Smooth muscle cell (in vitro differentiated cells): ENCODE data around the gene SORCS2. TPM values are rescaled to one million over a fixed set of nuclear protein-coding genes. Genes with fewer than 3 reads are reported as not detected.

Experiments used
- DNase-seq: peaks from one replicate; lab custom pipeline; 2025; ENCODE audit not compliant: unreplicated experiment; lab: John Stamatoyannopoulos, UW
- H2AFZ ChIP-seq: fragments of 200-600 bp; sonication (generic); 2 replicates; pipeline ENCODE4 v1.6.0; 2016; ENCODE audit warnings: antibody characterized with exemption, low read depth, mild to moderate bottlenecking
- H3F3A ChIP-seq: fragments of 200-600 bp; sonication (generic); 2 replicates; pipeline ENCODE4 v1.6.0; 2017; ENCODE audit warnings: antibody characterized with exemption, low read depth
- H3K27ac ChIP-seq: fragments of 200-600 bp; sonication (generic); 2 replicates; pipeline ENCODE4 v1.5.1; 2016; ENCODE audit warnings: low read depth, mild to moderate bottlenecking
- H3K27me3 ChIP-seq: fragments of 200-600 bp; sonication (generic); 2 replicates; pipeline ENCODE4 v1.6.1; 2016; ENCODE audit warnings: low read depth, mild to moderate bottlenecking
- H3K36me3 ChIP-seq: fragments of 200-600 bp; sonication (generic); 2 replicates; pipeline ENCODE4 v1.5.1; 2016; ENCODE audit warnings: low read depth
- H3K4me1 ChIP-seq: fragments of 200-600 bp; sonication (generic); 2 replicates; pipeline ENCODE4 v1.5.1; 2016; ENCODE audit warnings: low read depth
- H3K4me2 ChIP-seq: fragments of 200-600 bp; sonication (generic); 2 replicates; pipeline ENCODE4 v1.6.0; 2016; ENCODE audit warnings: mild to moderate bottlenecking
- H3K4me3 ChIP-seq: fragments of 200-600 bp; sonication (generic); 2 replicates; pipeline ENCODE4 v1.5.1; 2016; ENCODE audit warnings: mild to moderate bottlenecking
- H3K79me2 ChIP-seq: fragments of 200-600 bp; sonication (generic); 2 replicates; pipeline ENCODE4 v1.6.0; 2016; ENCODE audit warnings: low read depth, mild to moderate bottlenecking
- H3K9ac ChIP-seq: fragments of 200-600 bp; sonication (generic); 2 replicates; pipeline ENCODE4 v1.6.0; 2016; ENCODE audit warnings: low read depth
- H3K9me3 ChIP-seq: fragments of 200-600 bp; sonication (generic); replicated peaks from 2 replicates; pipeline ENCODE4 v1.5.1; 2016; ENCODE audit warnings: low read depth
- H4K20me1 ChIP-seq: fragments of 200-600 bp; sonication (generic); 2 replicates; pipeline ENCODE4 v1.6.0; 2016; ENCODE audit warnings: low read depth
- WGBS: methylation state at CpG from one replicate; pipeline ENCODE4 v1.1.7; 2016; ENCODE audit warnings: low lambda C conversion rate; 5-methylcytosine and 5-hydroxymethylcytosine counted together
- polyA plus RNA-seq: library from polyadenylated mRNA; unstranded; fragments of >200 nt; fragmentation: Nextera tagmentation; extraction: Ambion mirVana; gene quantifications from 2 replicates; pipeline ENCODE4 v1.2.1, GENCODE V29; 2016
- total RNA-seq: library from RNA; depleted of rRNA; stranded (reverse); fragments of >200 nt; gene quantifications from 2 replicates; pipeline ENCODE4 v1.2.3, GENCODE V29; 2014
- TF ChIP-seq, protein P1 (sequence below): fragments of 200-600 bp; sonication (generic); IDR thresholded peaks from 2 replicates; pipeline ENCODE4 v1.5.1; 2017; ENCODE audit warnings: borderline replicate concordance, mild to moderate bottlenecking, antibody characterized with exemption; ENCODE audit not compliant: insufficient read depth, poor library complexity, severe bottlenecking

The SORCS2 gene
- total and polyA plus RNA-seq, 2 experiments from 2014 or later: 5.2 to 9.3 TPM

DNA sequence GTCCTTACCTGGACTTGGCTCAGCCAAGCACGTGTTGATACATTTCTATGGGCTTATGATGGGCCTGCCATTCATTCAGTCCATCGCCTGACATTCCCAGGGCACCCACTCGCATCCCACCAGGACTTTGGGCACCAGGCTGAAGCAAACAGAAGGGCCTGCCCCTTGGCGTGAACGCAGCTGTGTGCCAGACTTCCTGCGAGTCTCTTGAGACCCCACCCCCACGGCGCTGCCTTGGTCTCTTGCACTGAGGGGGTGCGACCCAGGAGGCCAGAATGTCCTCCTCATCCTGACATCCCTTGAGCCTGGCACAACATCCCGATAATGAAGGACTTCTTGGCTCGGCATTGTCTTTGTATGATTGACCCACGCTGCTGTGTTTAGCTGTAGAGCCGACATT is 243.9 kb downstream of the SORCS2 start:
- Histone ChIP-seq H3K4me2 (no peak overlapping the region), H3K4me1 (peaks cover 3% of the 10 kb centered on the region), H3K79me2 (no peaks in the 10 kb centered on the region), H3K27ac (no peak overlapping the region), H3K9me3 (no peaks in the 10 kb centered on the region), H3K27me3 (no peaks in the 10 kb centered on the region), H3F3A (no peaks in the 10 kb centered on the region), H3K4me3 (no peak overlapping the region), H3K36me3 (no peaks in the 10 kb centered on the region), H4K20me1 (peaks cover 3% of the 10 kb centered on the region), H3K9ac (no peak overlapping the region), H2AFZ (no peak overlapping the region)
- no peak for DNase-seq
- TF ChIP-seq, protein P1, sequence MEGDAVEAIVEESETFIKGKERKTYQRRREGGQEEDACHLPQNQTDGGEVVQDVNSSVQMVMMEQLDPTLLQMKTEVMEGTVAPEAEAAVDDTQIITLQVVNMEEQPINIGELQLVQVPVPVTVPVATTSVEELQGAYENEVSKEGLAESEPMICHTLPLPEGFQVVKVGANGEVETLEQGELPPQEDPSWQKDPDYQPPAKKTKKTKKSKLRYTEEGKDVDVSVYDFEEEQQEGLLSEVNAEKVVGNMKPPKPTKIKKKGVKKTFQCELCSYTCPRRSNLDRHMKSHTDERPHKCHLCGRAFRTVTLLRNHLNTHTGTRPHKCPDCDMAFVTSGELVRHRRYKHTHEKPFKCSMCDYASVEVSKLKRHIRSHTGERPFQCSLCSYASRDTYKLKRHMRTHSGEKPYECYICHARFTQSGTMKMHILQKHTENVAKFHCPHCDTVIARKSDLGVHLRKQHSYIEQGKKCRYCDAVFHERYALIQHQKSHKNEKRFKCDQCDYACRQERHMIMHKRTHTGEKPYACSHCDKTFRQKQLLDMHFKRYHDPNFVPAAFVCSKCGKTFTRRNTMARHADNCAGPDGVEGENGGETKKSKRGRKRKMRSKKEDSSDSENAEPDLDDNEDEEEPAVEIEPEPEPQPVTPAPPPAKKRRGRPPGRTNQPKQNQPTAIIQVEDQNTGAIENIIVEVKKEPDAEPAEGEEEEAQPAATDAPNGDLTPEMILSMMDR: no peak
- 84% methylated on average over 13 of the region's 13 CpGs for WGBS

DNA sequence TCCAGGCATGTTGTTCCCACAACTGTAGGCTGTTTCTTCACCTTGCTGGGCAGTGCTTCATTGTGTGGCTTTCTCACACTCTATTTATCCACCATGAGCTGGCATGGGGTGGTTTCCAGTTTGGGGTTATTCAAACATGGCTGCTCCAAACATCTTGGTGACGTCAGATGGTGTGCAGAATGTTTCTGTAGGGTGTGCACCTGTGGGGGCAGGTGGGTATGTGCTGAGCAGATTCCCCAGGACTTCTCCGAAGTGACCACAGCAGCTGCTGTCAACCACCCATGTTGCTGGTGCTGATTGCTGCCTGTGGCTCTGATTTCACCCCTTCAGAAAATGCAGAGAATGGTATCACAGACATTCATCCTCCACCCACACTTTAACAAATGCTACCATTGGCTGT is 247.4 kb downstream of the SORCS2 start:
- Histone ChIP-seq H2AFZ (no peak overlapping the region), H3K9me3 (no peaks in the 10 kb centered on the region), H3K4me3 (no peak overlapping the region), H3K36me3 (no peaks in the 10 kb centered on the region), H3K27ac (no peak overlapping the region), H3K4me1 (peaks cover 3% of the 10 kb centered on the region), H3K79me2 (no peaks in the 10 kb centered on the region), H3K27me3 (no peaks in the 10 kb centered on the region), H3K4me2 (no peak overlapping the region), H4K20me1 (peaks cover 3% of the 10 kb centered on the region), H3F3A (no peaks in the 10 kb centered on the region), H3K9ac (no peak overlapping the region)
- TF ChIP-seq, protein P1: no peak
- 89% methylated on average over 2 of the region's 2 CpGs for WGBS
- DNase-seq: no peak

DNA sequence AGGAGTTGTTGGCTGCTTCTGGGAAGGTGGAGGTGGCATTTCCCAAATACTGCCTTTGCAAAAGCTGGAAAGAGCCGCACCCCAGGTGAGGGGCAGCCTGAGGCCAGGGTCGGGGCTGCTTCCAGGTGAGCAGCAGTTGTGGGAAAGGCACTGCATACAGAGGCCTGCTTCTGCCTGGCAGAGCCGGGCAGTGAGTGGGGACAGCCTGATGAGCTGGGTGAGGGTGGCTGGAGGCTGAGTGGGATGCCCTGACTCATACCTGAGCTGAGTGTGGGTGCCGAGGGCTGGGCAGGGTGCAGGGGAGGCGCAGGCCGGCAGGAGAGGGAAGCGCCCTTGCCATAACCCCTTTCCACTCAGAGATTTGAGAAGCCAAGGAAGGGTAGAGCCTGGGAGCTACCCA is 248.9 kb downstream of the SORCS2 start:
- H4K20me1 ChIP-seq: no peaks in the 10 kb centered on the region
- H3K36me3 ChIP-seq: no peaks in the 10 kb centered on the region
- no peaks in the 10 kb centered on the region for H3K9me3 ChIP-seq
- H3K4me2 ChIP-seq: no peak overlapping the region
- no peaks in the 10 kb centered on the region for H3K79me2 ChIP-seq
- H2AFZ ChIP-seq: no peak overlapping the region
- DNase-seq: no peak
- no peaks in the 10 kb centered on the region for H3K27me3 ChIP-seq
- 81% methylated on average over 6 of the region's 7 CpGs for whole genome bisulfite sequencing
- no peak overlapping the region for H3K9ac ChIP-seq
- peaks cover 5% of the 10 kb centered on the region for H3K4me1 ChIP-seq
- H3F3A ChIP-seq: no peaks in the 10 kb centered on the region
- H3K4me3 ChIP-seq: no peak overlapping the region
- TF ChIP-seq, protein P1: no peak
- no peak overlapping the region for H3K27ac ChIP-seq

DNA sequence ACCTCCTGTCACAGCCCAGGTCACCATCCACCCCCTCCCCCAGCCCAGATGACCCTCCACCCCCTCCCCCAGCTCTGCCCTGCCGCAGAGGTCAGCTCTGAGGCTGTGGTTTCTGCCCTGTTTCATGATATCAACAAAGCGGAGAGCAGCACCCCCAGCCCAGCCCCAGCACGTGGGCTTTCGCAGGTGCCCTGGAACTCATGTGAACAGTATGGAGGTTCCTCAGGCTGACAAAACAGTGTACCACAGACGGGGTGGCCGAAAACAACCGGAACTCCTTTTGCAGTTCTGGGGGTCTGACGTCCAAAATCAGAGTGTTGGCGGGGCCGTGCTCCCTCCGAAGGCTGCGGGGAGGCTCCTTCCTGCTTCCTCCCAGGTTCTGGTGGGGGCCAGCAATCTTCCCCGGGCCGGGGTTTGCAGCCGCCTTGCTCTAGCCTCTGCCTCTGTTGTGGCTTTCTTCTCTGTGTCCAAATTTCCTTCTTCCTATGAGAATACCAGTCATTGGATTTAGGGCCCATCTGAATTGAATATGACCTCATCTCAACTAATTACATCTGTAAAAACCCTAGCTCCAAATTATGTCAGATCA is 250.3 kb downstream of the SORCS2 start:
- WGBS: 83% methylated on average over 15 of the region's 15 CpGs
- H3K9ac ChIP-seq: no peak overlapping the region
- no peaks in the 10 kb centered on the region for H4K20me1 ChIP-seq
- H3K4me2 ChIP-seq: no peak overlapping the region
- peaks cover 4% of the 10 kb centered on the region for H3K27me3 ChIP-seq
- H3K79me2 ChIP-seq: no peaks in the 10 kb centered on the region
- DNase-seq: no peak
- no peaks in the 10 kb centered on the region for H3K36me3 ChIP-seq
- no peak overlapping the region for H2AFZ ChIP-seq
- no peak overlapping the region for H3K27ac ChIP-seq
- TF ChIP-seq, protein P1: no peak
- peaks cover 5% of the 10 kb centered on the region for H3K4me1 ChIP-seq
- no peaks in the 10 kb centered on the region for H3K9me3 ChIP-seq
- no peak overlapping the region for H3K4me3 ChIP-seq
- no peaks in the 10 kb centered on the region for H3F3A ChIP-seq
